ENCODE results near the gene CACNA2D1. TPM values are rescaled to one million over a fixed set of nuclear protein-coding genes. Genes with fewer than 3 reads are reported as not detected.
"Not testable (repeated sequence)": the region's sequence is repeated elsewhere in the genome, so short reads cannot be mapped to it uniquely, and the experiment has no call there.

CACNA2D1 gene
- total RNA-seq, 3 donors from 2014 or later (not counting 1 experiment from before 2014, with no cell fraction given): not detected

DNA sequence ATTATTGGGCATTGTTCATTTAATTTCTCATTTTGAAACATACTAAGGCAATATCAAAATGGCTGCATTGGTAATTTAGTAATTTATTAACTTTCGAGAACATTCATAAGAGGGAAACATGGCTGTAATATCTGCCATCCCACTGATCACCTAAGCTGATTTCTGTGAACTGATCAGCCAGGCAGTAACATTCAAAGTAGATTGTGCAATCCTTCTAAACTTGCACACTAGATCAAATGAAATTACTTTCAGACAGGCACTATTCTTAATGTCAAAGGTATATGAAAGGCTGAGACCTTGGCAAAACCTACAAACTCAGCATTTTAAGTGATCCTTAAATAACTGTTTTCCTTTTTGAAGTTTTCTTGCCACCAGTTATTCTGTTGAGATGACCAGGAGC, 290.7 kb downstream of the CACNA2D1 start:
- ATAC-seq (no peak), DNase-seq (no peak)
- Histone ChIP-seq H3K36me3 (ENCODE audit: control insufficient read depth, insufficient read depth, low read length) (no peaks in the 10 kb centered on the region), H3K4me3 (ENCODE audit: low read length) (no peak overlapping the region), H3K9me3 (ENCODE audit: control insufficient read depth, insufficient read depth, low read length) (no peaks in the 10 kb centered on the region), H3K4me1 (ENCODE audit: control insufficient read depth, insufficient read depth, low read length) (no peaks in the 10 kb centered on the region), H3K27ac (ENCODE audit: low read length) (no peak overlapping the region), H3K27me3 (ENCODE audit: control insufficient read depth, insufficient read depth, low read length) (no peaks in the 10 kb centered on the region)
- Mint-ChIP-seq H3K36me3 (no peaks in the 10 kb centered on the region), H3K27me3 (ENCODE audit: low read depth in 2 of 2) (no peaks in the 10 kb centered on the region), H3K4me1 (no peaks in the 10 kb centered on the region), H3K4me3 (no peak overlapping the region), H3K27ac (no peak overlapping the region), H3K9me3 (peaks cover 4% of the 10 kb centered on the region in 2 donors)
- WGBS (ENCODE audit: insufficient coverage): 83% methylated on average over 1 of the region's 1 CpG
- TF ChIP-seq, protein P1, sequence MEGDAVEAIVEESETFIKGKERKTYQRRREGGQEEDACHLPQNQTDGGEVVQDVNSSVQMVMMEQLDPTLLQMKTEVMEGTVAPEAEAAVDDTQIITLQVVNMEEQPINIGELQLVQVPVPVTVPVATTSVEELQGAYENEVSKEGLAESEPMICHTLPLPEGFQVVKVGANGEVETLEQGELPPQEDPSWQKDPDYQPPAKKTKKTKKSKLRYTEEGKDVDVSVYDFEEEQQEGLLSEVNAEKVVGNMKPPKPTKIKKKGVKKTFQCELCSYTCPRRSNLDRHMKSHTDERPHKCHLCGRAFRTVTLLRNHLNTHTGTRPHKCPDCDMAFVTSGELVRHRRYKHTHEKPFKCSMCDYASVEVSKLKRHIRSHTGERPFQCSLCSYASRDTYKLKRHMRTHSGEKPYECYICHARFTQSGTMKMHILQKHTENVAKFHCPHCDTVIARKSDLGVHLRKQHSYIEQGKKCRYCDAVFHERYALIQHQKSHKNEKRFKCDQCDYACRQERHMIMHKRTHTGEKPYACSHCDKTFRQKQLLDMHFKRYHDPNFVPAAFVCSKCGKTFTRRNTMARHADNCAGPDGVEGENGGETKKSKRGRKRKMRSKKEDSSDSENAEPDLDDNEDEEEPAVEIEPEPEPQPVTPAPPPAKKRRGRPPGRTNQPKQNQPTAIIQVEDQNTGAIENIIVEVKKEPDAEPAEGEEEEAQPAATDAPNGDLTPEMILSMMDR (IDR thresholded peaks at IDR 0.05): no peak
- intact Hi-C loops (cut with micrococcal nuclease): no loop called here

DNA sequence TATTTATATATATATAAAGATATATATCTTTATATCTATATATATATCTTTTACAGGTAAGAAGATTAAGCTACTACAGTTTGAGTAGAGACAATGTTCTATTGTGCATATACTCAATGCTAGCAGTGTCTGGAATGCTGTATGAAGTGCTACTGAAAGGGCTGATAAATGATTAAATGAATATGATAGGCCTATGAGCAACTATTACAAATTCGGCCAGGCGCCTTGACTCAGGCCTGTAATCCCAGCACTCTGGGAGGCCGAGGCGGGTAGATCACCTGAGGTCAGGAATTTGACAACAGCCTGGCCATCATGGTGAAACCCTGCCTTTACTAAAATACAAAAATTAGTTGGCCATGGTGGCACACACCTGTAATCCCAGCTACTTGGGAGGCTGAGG, 297.1 kb downstream of the CACNA2D1 start:
- no peaks in the 10 kb centered on the region for H3K36me3 ChIP-seq (ENCODE audit: control insufficient read depth, insufficient read depth, low read length)
- intact Hi-C loops (cut with micrococcal nuclease): no loop called here
- H3K4me1 ChIP-seq (ENCODE audit: control insufficient read depth, insufficient read depth, low read length): no peaks in the 10 kb centered on the region
- H3K27ac ChIP-seq (ENCODE audit: low read length): no peak overlapping the region
- Mint-ChIP-seq H3K9me3 (peaks cover 4 to 8% of the 10 kb centered on the region in 2 donors), H3K27ac (no peak overlapping the region), H3K4me3 (no peak overlapping the region), H3K36me3 (no peaks in the 10 kb centered on the region), H3K4me1 (no peaks in the 10 kb centered on the region), H3K27me3 (ENCODE audit: low read depth in 2 of 2) (no peaks in the 10 kb centered on the region)
- H3K9me3 ChIP-seq (ENCODE audit: control insufficient read depth, insufficient read depth, low read length): no peaks in the 10 kb centered on the region
- WGBS (ENCODE audit: insufficient coverage): 91% methylated on average over 4 of the region's 4 CpGs
- no peaks in the 10 kb centered on the region for H3K27me3 ChIP-seq (ENCODE audit: control insufficient read depth, insufficient read depth, low read length)
- ATAC-seq (no peak), DNase-seq (no peak)
- H3K4me3 ChIP-seq (ENCODE audit: low read length): no peak overlapping the region
- TF ChIP-seq, protein P1 (IDR thresholded peaks at IDR 0.05): no peak

DNA sequence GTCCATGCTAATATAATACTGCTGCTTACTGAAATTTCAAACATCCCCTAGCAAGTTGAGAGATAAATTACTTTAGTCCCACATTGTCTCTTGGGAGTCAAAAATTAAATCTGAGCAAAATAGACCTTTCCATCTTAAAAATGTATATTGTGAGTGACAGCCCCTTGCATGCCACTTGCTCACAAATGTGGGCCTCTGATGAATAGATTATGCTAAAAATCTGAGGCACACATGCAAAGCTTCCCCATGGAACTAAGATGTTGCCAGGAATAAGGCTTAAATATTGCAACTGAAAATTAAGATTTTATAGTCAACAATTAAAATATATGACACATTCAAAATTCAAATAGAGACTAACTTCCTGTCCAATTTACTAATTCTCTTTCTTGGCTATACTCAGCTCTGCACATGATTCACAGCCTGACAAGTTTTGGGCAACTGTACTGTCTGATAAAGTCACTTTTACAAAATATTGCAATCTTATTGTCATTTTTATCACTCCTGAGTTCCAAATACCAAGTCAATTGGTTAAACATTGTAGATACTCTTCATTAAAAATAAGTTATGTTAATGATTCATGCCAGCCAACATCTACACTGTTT, 301.2 kb downstream of the CACNA2D1 start:
- Mint-ChIP-seq H3K36me3 (no peaks in the 10 kb centered on the region), H3K4me1 (no peaks in the 10 kb centered on the region), H3K27ac (no peak overlapping the region), H3K4me3 (no peak overlapping the region), H3K27me3 (ENCODE audit: low read depth in 2 of 2) (no peaks in the 10 kb centered on the region), H3K9me3 (peaks cover 0 to 4% of the 10 kb centered on the region in 2 donors)
- no peak for ATAC-seq
- Histone ChIP-seq H3K36me3 (ENCODE audit: control insufficient read depth, insufficient read depth, low read length) (no peaks in the 10 kb centered on the region), H3K4me1 (ENCODE audit: control insufficient read depth, insufficient read depth, low read length) (no peaks in the 10 kb centered on the region), H3K4me3 (ENCODE audit: low read length) (no peak overlapping the region), H3K27me3 (ENCODE audit: control insufficient read depth, insufficient read depth, low read length) (no peaks in the 10 kb centered on the region), H3K27ac (ENCODE audit: low read length) (no peak overlapping the region), H3K9me3 (ENCODE audit: control insufficient read depth, insufficient read depth, low read length) (no peaks in the 10 kb centered on the region)
- TF ChIP-seq, protein P1 (IDR thresholded peaks at IDR 0.05): no peak
- intact Hi-C loops (cut with micrococcal nuclease): no loop called here
- DNase-seq: no peak

DNA sequence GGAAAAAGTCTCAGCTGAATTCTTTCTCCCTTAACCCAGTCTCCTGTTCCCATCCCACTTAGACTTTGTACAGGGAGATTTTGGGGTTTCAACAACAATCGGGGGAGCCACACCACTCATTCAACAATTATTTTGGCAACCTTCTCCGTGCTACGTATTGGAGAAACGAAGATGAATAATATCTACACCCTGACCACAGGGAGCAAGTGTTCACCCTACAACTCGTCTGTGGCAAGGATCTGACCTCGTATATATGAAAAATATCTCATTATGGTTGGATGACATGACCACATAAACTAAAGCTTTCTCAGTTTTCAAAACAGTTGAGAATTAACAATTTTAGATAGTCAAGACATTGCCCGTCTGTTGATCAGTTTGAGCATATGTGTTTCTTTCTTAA, 302.1 kb downstream of the CACNA2D1 start:
- TF ChIP-seq, protein P1 (IDR thresholded peaks at IDR 0.05): no peak
- H3K4me3 Mint-ChIP-seq: no peak overlapping the region
- H3K27ac Mint-ChIP-seq: no peak overlapping the region
- Histone ChIP-seq H3K4me3 (ENCODE audit: low read length) (no peak overlapping the region), H3K4me1 (ENCODE audit: control insufficient read depth, insufficient read depth, low read length) (no peaks in the 10 kb centered on the region), H3K27ac (ENCODE audit: low read length) (no peak overlapping the region), H3K27me3 (ENCODE audit: control insufficient read depth, insufficient read depth, low read length) (no peaks in the 10 kb centered on the region), H3K36me3 (ENCODE audit: control insufficient read depth, insufficient read depth, low read length) (no peaks in the 10 kb centered on the region), H3K9me3 (ENCODE audit: control insufficient read depth, insufficient read depth, low read length) (no peaks in the 10 kb centered on the region)
- WGBS (ENCODE audit: insufficient coverage): 94% methylated on average over 6 of the region's 7 CpGs
- no peaks in the 10 kb centered on the region for H3K36me3 Mint-ChIP-seq
- H3K4me1 Mint-ChIP-seq: no peaks in the 10 kb centered on the region
- intact Hi-C loops (cut with micrococcal nuclease): no loop called here
- no peaks in the 10 kb centered on the region for H3K27me3 Mint-ChIP-seq (ENCODE audit: low read depth in 2 of 2)
- peaks cover 0 to 4% of the 10 kb centered on the region in 2 donors for H3K9me3 Mint-ChIP-seq
- no peak for DNase-seq
- ATAC-seq: no peak

DNA sequence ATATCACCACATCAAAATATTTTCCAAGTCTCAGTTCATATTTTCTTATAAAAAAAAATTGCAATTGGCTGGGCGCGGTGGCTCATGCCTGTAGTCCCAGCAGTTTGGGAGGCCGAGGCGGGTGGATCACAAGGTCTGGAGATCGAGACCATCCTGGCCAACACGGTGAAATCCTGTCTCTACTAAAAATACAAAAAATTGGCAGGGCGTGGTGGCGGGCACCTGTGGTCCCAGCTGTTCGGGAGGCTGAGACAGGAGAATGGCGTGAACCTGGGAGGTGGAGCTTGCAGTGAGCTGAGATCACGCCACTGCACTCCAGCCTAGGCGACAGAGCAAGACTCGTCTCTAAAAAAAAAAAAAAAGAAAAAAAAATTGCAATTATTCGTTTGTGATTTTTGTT, 303.0 kb downstream of the CACNA2D1 start:
- H3K4me3 ChIP-seq (ENCODE audit: low read length); ATAC-seq; H3K36me3 Mint-ChIP-seq; H3K27me3 ChIP-seq (ENCODE audit: control insufficient read depth, insufficient read depth, low read length); H3K9me3 ChIP-seq (ENCODE audit: control insufficient read depth, insufficient read depth, low read length); H3K4me1 Mint-ChIP-seq; H3K27me3 Mint-ChIP-seq (ENCODE audit: low read depth in 2 of 2); DNase-seq; H3K27ac ChIP-seq (ENCODE audit: low read length); intact Hi-C loops (cut with micrococcal nuclease); H3K36me3 ChIP-seq (ENCODE audit: control insufficient read depth, insufficient read depth, low read length); H3K27ac Mint-ChIP-seq; H3K9me3 Mint-ChIP-seq; H3K4me3 Mint-ChIP-seq; H3K4me1 ChIP-seq (ENCODE audit: control insufficient read depth, insufficient read depth, low read length): not testable (repeated sequence)
- WGBS (ENCODE audit: insufficient coverage): 93% methylated on average over 10 of the region's 14 CpGs
